Lower leg skin (tissue), 4 donors: ENCODE measurements around the gene CLIC1. TPM values are rescaled to one million over a fixed set of nuclear protein-coding genes. Genes with fewer than 3 reads are reported as not detected.

Source experiments
- DNase-seq, 2 donors: peaks; one replicate each; pipeline ENCODE4 v3.0.0-alpha.2; 2019; ENCODE audit warnings: low spot score in 2 of 2
- H3K4me3 ChIP-seq: fragments of 200-600 bp; sonication (generic); 2 replicates; pipeline ENCODE4 v1.5.1; 2017; ENCODE audit warnings: mild to moderate bottlenecking, low read depth; ENCODE audit not compliant: poor library complexity, severe bottlenecking
- POLR2A ChIP-seq, 2 donors: fragments of 450-650 bp; IDR thresholded peaks; one replicate each; pipeline ENCODE4 v1.6.1; 2016 to 2017; ENCODE audit warnings: antibody characterized with exemption in 2 of 2, mild to moderate bottlenecking in 1 of 2, moderate library complexity in 1 of 2
- WGBS, 2 donors: methylation state at CpG; one replicate each; pipeline ENCODE4 v1.1.5; 2018; 5-methylcytosine and 5-hydroxymethylcytosine counted together
- intact Hi-C: fragments of 100-400 bp; cut with DNase I; formaldehyde crosslinking; loops from one replicate; pipeline ENCODE4 v1.15.0; 2023; ENCODE audit warnings: low total_unique reads
- total RNA-seq, 4 donors: library from RNA; depleted of rRNA; stranded (reverse); fragments of >200 nt; gene quantifications; one replicate each; pipeline ENCODE4 v1.1.0, GENCODE V29; 2016
- TF ChIP-seq, protein P1 (sequence below), 3 donors: fragments of 450-650 bp; IDR thresholded peaks; one replicate each; pipeline ENCODE4 v1.5.1; 2016; ENCODE audit warnings: antibody characterized with exemption in 3 of 3, mild to moderate bottlenecking in 3 of 3, moderate library complexity in 2 of 3

Gene CLIC1
- total RNA-seq, 4 donors from 2014 or later = 293 to 430 (median 393) TPM

DNA sequence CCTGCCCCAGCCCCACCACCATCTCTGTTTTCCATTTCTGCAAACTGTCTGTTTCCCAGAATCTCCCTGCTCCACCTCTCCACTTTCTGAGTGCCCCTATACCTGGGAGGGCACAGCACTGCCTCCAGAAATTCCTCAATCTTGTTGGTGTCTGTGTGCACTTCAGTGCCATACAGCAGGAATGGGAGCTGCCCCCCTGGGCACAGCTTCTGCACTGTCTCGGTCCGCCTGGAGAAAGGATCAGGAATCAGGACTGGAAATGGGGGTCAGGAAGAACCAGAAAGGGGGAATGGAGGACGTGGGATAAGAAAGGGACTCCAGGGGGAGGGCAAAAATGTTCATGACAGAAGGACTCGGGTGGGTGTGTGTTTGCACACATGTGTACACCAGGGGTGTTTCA is 2.6 kb downstream of the CLIC1 start:
- WGBS, 2 donors = 76 to 84% methylated on average over 4 of the region's 4 CpGs
- TF ChIP-seq, protein P1, sequence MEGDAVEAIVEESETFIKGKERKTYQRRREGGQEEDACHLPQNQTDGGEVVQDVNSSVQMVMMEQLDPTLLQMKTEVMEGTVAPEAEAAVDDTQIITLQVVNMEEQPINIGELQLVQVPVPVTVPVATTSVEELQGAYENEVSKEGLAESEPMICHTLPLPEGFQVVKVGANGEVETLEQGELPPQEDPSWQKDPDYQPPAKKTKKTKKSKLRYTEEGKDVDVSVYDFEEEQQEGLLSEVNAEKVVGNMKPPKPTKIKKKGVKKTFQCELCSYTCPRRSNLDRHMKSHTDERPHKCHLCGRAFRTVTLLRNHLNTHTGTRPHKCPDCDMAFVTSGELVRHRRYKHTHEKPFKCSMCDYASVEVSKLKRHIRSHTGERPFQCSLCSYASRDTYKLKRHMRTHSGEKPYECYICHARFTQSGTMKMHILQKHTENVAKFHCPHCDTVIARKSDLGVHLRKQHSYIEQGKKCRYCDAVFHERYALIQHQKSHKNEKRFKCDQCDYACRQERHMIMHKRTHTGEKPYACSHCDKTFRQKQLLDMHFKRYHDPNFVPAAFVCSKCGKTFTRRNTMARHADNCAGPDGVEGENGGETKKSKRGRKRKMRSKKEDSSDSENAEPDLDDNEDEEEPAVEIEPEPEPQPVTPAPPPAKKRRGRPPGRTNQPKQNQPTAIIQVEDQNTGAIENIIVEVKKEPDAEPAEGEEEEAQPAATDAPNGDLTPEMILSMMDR (IDR thresholded peaks at IDR 0.05) = no peak
- TF ChIP-seq POLR2A (IDR thresholded peaks at IDR 0.05) = no peak
- no peak for DNase-seq
- intact Hi-C loops = no loop called here
- H3K4me3 ChIP-seq = no peak overlapping the region

DNA sequence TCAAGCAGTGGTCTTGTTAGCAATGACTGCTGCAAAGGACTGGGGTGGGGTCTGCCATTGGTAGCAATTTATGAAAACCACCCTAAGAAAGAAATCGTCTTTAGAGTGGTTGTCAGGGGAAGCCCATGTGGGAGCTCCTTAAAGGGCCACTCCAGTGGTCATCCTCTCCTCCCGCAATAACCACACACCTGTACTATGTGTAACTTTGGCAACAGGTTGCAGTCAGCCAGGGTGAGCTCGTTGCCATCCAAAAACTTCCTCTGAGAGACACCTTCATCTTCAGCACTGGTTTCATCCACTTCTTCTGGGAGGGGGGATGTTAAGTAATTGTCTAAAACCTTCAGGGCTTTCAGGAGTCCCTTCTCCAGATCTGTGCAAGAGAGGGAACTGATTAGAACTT is 4.3 kb downstream of the CLIC1 start:
- H3K4me3 ChIP-seq = no peak overlapping the region
- no peak for DNase-seq
- no peak for TF ChIP-seq POLR2A (IDR thresholded peaks at IDR 0.05)
- TF ChIP-seq, protein P1 (IDR thresholded peaks at IDR 0.05) = no peak
- intact Hi-C loops = no loop called here
- WGBS, 2 donors = 59 to 62% methylated on average over 3 of the region's 3 CpGs

DNA sequence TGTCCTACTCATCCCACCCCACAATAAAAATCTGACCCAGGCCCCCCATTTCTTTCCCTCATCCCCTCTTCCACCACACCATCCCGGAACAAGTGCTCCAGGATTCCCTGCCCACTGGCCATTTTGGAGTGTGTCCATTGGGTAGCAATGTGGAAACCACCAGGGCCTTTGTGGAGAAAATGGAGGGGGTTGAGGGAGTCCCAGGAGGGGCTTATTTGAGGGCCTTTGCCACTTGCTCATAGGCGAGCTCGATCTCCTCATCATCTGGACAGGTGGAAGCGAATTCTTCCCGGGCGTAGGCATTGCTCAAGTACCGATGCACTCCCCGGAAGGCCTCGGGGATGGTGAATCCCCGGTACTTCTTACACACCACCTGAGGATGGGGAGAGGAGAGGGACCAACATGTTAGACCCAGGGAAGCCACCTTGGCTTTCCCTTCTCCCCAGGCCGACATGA is 5.7 kb downstream of the CLIC1 start:
- H3K4me3 ChIP-seq = no peak overlapping the region
- WGBS, 2 donors = 58 to 66% methylated on average over 11 of the region's 11 CpGs
- intact Hi-C loops = no loop called here
- TF ChIP-seq, protein P1 (IDR thresholded peaks at IDR 0.05) = no peak
- TF ChIP-seq POLR2A (IDR thresholded peaks at IDR 0.05) = no peak
- DNase-seq = no peak

DNA sequence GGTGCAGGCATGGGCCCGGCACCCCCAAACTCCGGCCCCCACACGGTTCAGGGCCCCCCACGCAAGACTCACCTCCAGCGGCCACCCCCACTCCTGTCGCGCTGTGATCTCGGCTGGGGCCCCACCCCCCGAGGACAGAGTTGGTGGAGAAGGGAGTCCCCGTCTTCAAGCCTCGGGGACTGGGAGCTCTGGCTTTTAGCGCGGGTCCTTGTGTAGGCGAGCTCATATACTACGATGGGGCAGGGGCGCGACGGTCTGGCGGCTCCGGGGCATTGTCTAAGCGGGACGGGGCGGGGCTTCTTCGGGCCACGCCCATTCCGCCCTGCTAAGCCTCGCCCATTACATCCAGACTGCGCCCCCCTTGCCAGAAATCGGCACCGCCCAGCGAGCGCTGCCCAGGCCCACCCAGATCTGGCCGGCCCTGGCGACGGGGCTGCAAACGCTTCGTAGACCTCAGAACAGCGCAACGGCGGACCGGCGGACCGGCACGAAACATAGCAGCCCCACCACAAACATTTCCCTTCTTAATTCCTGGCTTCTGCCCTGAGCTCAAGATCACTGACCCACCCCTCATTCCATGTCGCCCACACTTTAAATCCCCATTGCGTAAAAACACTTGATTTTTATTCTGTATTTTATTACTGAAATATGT is 6.2 kb downstream of the CLIC1 start:
- peak; percentile 84 to 98 for DNase-seq
- TF ChIP-seq, protein P1 (IDR thresholded peaks at IDR 0.05) = no peak
- TF ChIP-seq POLR2A (IDR thresholded peaks at IDR 0.05) = no peak
- intact Hi-C loops = no loop called here
- WGBS, 2 donors = 3 to 13% methylated on average over 15 to 33 of the region's 46 CpGs
- H3K4me3 ChIP-seq = peak overlapping the region; percentile 93

DNA sequence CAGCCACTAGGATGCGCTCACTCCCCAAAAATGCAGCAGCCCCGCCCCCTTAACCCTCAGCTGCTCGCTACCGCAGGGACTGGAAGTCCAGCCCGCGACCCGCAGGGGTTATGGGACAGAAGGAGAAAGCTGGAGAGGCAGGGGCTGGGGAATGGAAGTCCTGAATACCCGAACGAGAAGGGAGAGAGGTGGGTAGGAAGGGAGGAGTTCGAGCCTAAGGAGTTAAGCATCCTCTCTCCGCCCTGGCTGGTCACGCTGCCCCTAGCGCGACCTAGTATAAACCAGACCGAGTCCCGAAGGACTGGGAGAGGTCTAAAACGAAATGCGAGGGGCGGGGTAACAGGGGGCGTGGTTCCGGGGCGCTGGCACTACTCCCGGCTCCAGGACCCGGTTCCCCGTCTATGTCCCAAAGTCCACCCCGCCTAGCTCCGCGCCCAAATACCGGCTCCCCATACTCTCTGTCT is 6.8 kb downstream of the CLIC1 start:
- no peak for TF ChIP-seq POLR2A (IDR thresholded peaks at IDR 0.05)
- TF ChIP-seq, protein P1 (IDR thresholded peaks at IDR 0.05) = peak in 1 of 3 donors; percentile 57
- intact Hi-C loops = no loop called here
- DNase-seq = peak; percentile 92 to 99
- 0% methylated on average over 22 to 29 of the region's 29 CpGs for WGBS, 2 donors
- H3K4me3 ChIP-seq = peak overlapping the region; percentile 93
